CD4-positive, alpha-beta T cell (primary cell): Measurements from ENCODE around the gene A2ML1. TPM values are rescaled to one million over a fixed set of nuclear protein-coding genes. Genes with fewer than 3 reads are reported as not detected.

Experiments used
- ATAC-seq: fragments of 200-7000 bp; cut with Tn5 transposase; one replicate; pipeline ENCODE4 v1.10.0; 2022; ENCODE audit warnings: mild to moderate bottlenecking; ENCODE audit not compliant: poor library complexity
- CTCF ChIA-PET: fragments of 350-600 bp; sonication (Branson Sonifier 250); formaldehyde crosslinking; loops from one replicate; lab custom pipeline; 2021; ENCODE audit warnings: antibody characterized with exemption, inconsistent platforms; lab: Charles Lee
- POLR2A ChIA-PET: fragments of 350-600 bp; sonication (Branson Sonifier 250); formaldehyde crosslinking; loops from one replicate; lab custom pipeline; 2021; ENCODE audit warnings: antibody characterized with exemption, inconsistent platforms; lab: Charles Lee
- DNase-seq, 14 experiments: peaks; one replicate each; pipeline ENCODE4 v3.0.0-alpha.2; 2013 to 2020; ENCODE audit warnings: mixed read lengths in 2 of 14
- H3K27ac ChIP-seq, 2 donors: one replicate each; pipeline versions ENCODE4 v1.5.1 to v1.7.0; 2013; ENCODE audit warnings: low read length in 2 of 2, low read depth in 1 of 2, mild to moderate bottlenecking in 1 of 2
- H3K27me3 ChIP-seq, 2 experiments: 1 replicate in 1 of 2; 2 replicates in 1 of 2; pipeline versions ENCODE4 v1.6.1 to v1.7.0; 2013; ENCODE audit warnings: low read length in 2 of 2, control low read depth in 1 of 2, mild to moderate bottlenecking in 1 of 2, moderate library complexity in 1 of 2; ENCODE audit not compliant: insufficient read depth in 2 of 2, control insufficient read depth in 1 of 2
- H3K36me3 ChIP-seq: one replicate; pipeline ENCODE4 v1.6.1; 2013; ENCODE audit warnings: low read length, control low read depth; ENCODE audit not compliant: insufficient read depth
- H3K4me1 ChIP-seq: one replicate; pipeline ENCODE4 v1.6.1; 2013; ENCODE audit warnings: low read length, control low read depth; ENCODE audit not compliant: insufficient read depth
- H3K4me3 ChIP-seq: one replicate; pipeline ENCODE4 v1.5.1; 2013; ENCODE audit warnings: mild to moderate bottlenecking, low read length, moderate library complexity
- H3K9me3 ChIP-seq, 2 experiments: 1 replicate in 1 of 2; 2 replicates in 1 of 2; pipeline versions ENCODE4 v1.6.1 to v1.7.0; 2013; ENCODE audit warnings: low read length in 2 of 2, mild to moderate bottlenecking in 2 of 2, control low read depth in 1 of 2, moderate library complexity in 1 of 2; ENCODE audit not compliant: control insufficient read depth in 1 of 2, insufficient read depth in 1 of 2
- H3K27ac Mint-ChIP-seq: one replicate; pipeline ENCODE4 v1.8.0; 2020; ENCODE audit warnings: mixed read lengths
- H3K27me3 Mint-ChIP-seq: one replicate; pipeline ENCODE4 v1.8.0; 2021; ENCODE audit warnings: mixed read lengths
- H3K36me3 Mint-ChIP-seq: one replicate; pipeline ENCODE4 v1.8.0; 2021; ENCODE audit warnings: low read depth, mixed read lengths
- H3K4me1 Mint-ChIP-seq: one replicate; pipeline ENCODE4 v1.8.0; 2021; ENCODE audit warnings: low read depth, mixed read lengths
- H3K4me3 Mint-ChIP-seq: one replicate; pipeline ENCODE4 v1.8.0; 2020; ENCODE audit warnings: mild to moderate bottlenecking, mixed read lengths
- H3K9me3 Mint-ChIP-seq: one replicate; pipeline ENCODE4 v1.8.0; 2020; ENCODE audit warnings: mixed read lengths
- CTCF ChIP-seq: fragments of 200-600 bp; IDR thresholded peaks from one replicate; pipeline ENCODE4 v1.8.0; 2022; ENCODE audit warnings: antibody characterized with exemption, mild to moderate bottlenecking
- intact Hi-C, 2 experiments: fragments of 100-400 bp; cut with DNase I in 1 of 2; cut with micrococcal nuclease in 1 of 2; formaldehyde crosslinking; loops; one replicate each; pipeline versions ENCODE4 v1.15.1 to v1.9.0; 2023 to 2025; cut with DNase I, micrococcal nuclease
- total RNA-seq, 174 experiments: library from RNA in 2 of 174; stranded (reverse) in 2 of 174; gene quantifications; one replicate each; pipeline ENCODE4 v1.2.3 and lab custom pipeline; 2021 to 2026

A2ML1 gene
- total RNA-seq, 2 experiments from 2014 or later: not detected

- no peak for TF ChIP-seq CTCF
- no peak for ATAC-seq
- no peaks in the 10 kb centered on the region for H3K9me3 Mint-ChIP-seq
- no peak for DNase-seq
- no peak overlapping the region for H3K4me3 Mint-ChIP-seq
- H3K36me3 Mint-ChIP-seq: no peaks in the 10 kb centered on the region
- H3K27me3 ChIP-seq: no peaks in the 10 kb centered on the region
- no peaks in the 10 kb centered on the region for H3K27me3 Mint-ChIP-seq
- no peaks in the 10 kb centered on the region for H3K4me1 ChIP-seq
- no peaks in the 10 kb centered on the region for H3K9me3 ChIP-seq
- no peaks in the 10 kb centered on the region for H3K36me3 ChIP-seq
- no peaks in the 10 kb centered on the region for H3K4me1 Mint-ChIP-seq
- POLR2A ChIA-PET: interaction anchor here (0.6 kb wide), 1 partner anchor 130 kb away, joined by 4 read pairs; no protein-coding TSS in a partner anchor
- CTCF ChIA-PET: interaction anchor here (1.0 kb wide), 1 partner anchor 9 kb away, joined by 3 read pairs; no protein-coding TSS in a partner anchor
- H3K4me3 ChIP-seq: no peak overlapping the region
- intact Hi-C loops: no loop called here
- no peak overlapping the region for H3K27ac Mint-ChIP-seq
- H3K27ac ChIP-seq: no peak overlapping the region
These were observed 44.0 kb downstream of the A2ML1 start for GRCh38 chr12:8866429-8866828.

- Mint-ChIP-seq H3K9me3 (no peaks in the 10 kb centered on the region), H3K4me3 (no peak overlapping the region), H3K27me3 (no peaks in the 10 kb centered on the region), H3K27ac (no peak overlapping the region), H3K4me1 (no peaks in the 10 kb centered on the region), H3K36me3 (no peaks in the 10 kb centered on the region)
- ATAC-seq: no peak
- TF ChIP-seq CTCF: no peak
- no peaks in the 10 kb centered on the region for H3K9me3 ChIP-seq
- H3K27ac ChIP-seq: no peak overlapping the region
- ChIA-PET POLR2A (interaction anchor here (0.6 kb wide), 1 partner anchor 130 kb away, joined by 4 read pairs; no protein-coding TSS in a partner anchor), CTCF (no interaction called here)
- no peaks in the 10 kb centered on the region for H3K4me1 ChIP-seq
- intact Hi-C loops: no loop called here
- DNase-seq: no peak
- no peaks in the 10 kb centered on the region for H3K36me3 ChIP-seq
- no peak overlapping the region for H3K4me3 ChIP-seq
- H3K27me3 ChIP-seq: no peaks in the 10 kb centered on the region
These were observed 44.6 kb downstream of the A2ML1 start for GRCh38 chr12:8867009-8867408.

- intact Hi-C loops: no loop called here
- ATAC-seq (no peak), DNase-seq (no peak)
- no peak overlapping the region for H3K27ac ChIP-seq
- Mint-ChIP-seq H3K4me3 (no peak overlapping the region), H3K4me1 (no peaks in the 10 kb centered on the region), H3K27me3 (no peaks in the 10 kb centered on the region), H3K27ac (no peak overlapping the region), H3K9me3 (no peaks in the 10 kb centered on the region), H3K36me3 (no peaks in the 10 kb centered on the region)
- CTCF ChIA-PET: interaction anchor here (2.5 kb wide), 1 partner anchor 23 kb away, joined by 8 read pairs; no protein-coding TSS in a partner anchor
- H3K4me3 ChIP-seq: no peak overlapping the region
- TF ChIP-seq CTCF: no peak
- no peaks in the 10 kb centered on the region for H3K4me1 ChIP-seq
- no peaks in the 10 kb centered on the region for H3K36me3 ChIP-seq
- H3K27me3 ChIP-seq: no peaks in the 10 kb centered on the region
- POLR2A ChIA-PET: no interaction called here
- H3K9me3 ChIP-seq: no peaks in the 10 kb centered on the region
These were observed 45.4 kb downstream of the A2ML1 start for GRCh38 chr12:8867786-8868185.
